Epithelial cell of proximal tubule (primary cell): ENCODE data around the gene SGCD. TPM values are rescaled to one million over a fixed set of nuclear protein-coding genes. Genes with fewer than 3 reads are reported as not detected.
A peak's percentile ranks its signal among the peaks of the same experiment; 100 is the strongest.

ENCODE experiments used
- DNase-seq: peaks from one replicate; pipeline ENCODE4 v3.0.0-alpha.2; 2011; ENCODE audit warnings: low read depth
- H3K4me3 ChIP-seq: 2 replicates; pipeline ENCODE4 v1.5.1; 2011; ENCODE audit warnings: low read depth, mild to moderate bottlenecking, low read length
- total RNA-seq: library from RNA; depleted of rRNA; stranded (reverse); fragments of >200 nt; gene quantifications from 2 replicates; pipeline ENCODE4 v1.2.3, GENCODE V29; 2015
- TF ChIP-seq, protein P1 (sequence below): conservative IDR thresholded peaks from 2 replicates; pipeline ENCODE4 v1.5.1; 2012; ENCODE audit warnings: low read depth, mild to moderate bottlenecking, low read length

SGCD gene
- total RNA-seq, 1 donor from 2014 or later = 0.06 TPM

DNA sequence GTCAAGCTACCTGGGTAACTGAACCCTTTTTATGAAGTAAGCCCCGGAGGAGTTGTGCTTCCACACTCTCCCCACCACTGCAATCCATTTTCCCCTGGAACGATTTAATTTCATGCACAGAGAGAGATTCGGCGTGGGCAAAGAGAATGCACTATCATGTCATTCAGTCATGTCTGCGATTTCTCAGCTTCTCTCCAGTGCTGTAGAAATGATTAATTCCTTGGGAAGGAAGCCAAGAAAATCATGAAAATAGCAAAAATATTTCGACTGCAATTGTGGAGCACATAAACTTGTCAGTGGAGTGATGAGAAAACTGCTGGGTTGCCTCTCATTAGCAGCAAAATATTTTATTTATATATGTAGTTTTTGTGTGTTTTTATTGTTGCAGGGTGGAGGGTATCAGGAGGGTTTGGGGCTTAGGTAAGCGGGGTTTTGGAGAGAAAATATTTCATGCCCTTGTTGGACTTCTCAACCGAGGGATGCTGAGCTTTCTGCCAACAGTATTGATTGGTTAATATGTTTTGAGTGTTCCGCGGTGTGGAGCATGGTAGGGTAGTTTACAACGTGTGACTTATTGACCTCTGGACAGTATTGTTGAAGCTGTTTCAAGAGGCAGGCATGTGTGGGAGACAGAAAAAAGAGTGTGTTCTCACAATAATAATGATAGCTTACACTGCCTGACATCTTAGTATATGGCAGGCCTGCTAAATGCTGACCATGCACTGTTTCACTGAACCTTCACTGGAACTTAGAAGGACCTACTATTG, 69.3 kb downstream of the SGCD start:
- H3K4me3 ChIP-seq = no peak overlapping the region
- TF ChIP-seq, protein P1, sequence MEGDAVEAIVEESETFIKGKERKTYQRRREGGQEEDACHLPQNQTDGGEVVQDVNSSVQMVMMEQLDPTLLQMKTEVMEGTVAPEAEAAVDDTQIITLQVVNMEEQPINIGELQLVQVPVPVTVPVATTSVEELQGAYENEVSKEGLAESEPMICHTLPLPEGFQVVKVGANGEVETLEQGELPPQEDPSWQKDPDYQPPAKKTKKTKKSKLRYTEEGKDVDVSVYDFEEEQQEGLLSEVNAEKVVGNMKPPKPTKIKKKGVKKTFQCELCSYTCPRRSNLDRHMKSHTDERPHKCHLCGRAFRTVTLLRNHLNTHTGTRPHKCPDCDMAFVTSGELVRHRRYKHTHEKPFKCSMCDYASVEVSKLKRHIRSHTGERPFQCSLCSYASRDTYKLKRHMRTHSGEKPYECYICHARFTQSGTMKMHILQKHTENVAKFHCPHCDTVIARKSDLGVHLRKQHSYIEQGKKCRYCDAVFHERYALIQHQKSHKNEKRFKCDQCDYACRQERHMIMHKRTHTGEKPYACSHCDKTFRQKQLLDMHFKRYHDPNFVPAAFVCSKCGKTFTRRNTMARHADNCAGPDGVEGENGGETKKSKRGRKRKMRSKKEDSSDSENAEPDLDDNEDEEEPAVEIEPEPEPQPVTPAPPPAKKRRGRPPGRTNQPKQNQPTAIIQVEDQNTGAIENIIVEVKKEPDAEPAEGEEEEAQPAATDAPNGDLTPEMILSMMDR = no peak
- DNase-seq = no peak

DNA sequence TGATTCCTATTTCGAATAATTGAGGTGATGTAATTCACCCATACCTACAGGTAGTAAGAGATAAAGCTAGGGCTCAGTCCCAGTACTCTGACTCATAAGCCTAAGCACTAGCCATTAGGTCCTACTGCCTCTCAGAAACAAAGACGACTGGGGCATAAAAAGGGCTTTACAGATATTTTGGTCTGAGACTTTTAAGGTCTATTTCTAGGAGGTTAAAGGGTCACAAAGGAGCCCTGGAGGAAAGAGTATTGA, 69.8 kb downstream of the SGCD start:
- DNase-seq = no peak
- no peak overlapping the region for H3K4me3 ChIP-seq
- TF ChIP-seq, protein P1 = no peak

DNA sequence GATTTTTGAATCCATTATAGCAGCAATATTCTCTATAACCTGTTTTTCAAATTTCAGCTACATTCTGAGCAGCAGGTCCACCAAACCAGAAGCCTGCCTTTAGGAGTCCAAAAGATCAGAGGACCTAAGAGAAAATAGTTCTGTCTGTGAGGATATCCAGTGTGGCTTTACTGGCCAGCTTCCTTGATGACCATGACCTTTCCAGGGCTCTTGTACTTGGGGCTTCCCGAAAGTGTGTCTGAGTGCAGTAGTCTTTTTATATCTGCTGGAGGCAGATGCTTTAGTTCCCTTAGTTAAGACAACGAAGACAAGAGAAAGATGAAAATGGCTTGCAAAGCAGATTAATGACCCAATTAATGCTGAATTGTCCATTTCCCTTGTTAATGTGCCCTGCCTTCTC, 72.4 kb downstream of the SGCD start:
- TF ChIP-seq, protein P1 = no peak
- H3K4me3 ChIP-seq = no peak overlapping the region
- no peak for DNase-seq

DNA sequence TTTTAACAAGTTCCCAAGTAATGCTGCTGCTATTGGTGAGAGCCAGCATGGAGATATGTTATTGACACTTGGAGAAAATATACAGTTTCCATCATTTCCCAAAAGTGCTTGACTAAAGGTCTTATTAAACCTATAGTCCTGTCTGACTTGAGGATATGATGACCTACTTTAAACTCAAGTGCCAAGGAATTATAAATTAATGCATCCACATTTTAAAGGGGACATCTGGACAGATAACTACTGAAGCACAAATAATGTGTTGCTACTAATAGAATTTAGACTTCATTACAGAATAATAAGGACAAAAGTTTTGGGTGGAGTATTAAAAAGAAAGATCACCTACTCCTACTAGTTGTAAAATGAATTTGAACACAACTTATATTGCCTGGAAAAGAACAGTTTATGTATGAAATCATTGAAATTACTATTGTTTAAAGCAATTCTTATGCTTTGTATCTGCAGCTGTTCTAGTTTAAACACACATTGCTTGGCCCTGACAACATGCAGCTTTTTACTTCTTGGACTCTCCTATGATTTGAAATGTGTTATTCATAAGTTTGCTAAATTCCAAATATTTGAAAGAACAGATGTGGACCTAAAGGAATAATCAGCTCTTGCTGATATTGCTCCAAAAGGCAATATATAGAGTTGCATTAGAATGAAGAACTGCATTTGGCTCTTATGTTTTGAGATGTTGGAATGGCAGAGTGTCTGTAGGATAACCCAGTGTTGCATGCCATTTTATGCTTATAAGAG, 73.4 kb downstream of the SGCD start:
- TF ChIP-seq, protein P1 = no peak
- no peak overlapping the region for H3K4me3 ChIP-seq
- no peak for DNase-seq

DNA sequence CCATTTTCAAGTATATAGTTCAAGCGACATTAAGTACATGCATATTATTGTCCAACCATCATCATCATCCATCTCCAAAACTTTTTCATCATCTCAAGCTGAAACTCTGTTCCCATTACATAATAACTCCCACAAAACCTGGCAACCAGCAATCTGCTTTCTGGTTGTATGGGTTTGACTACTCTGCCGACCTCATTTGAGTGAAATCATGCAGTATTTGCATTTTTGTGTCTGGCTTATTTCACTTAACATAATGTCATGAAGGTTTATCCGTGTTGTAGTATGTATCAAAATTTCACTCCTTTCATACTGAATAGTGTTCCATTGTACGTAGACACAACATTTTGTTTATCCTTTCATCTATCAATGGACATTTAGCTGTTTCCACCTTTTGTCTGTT, 74.8 kb downstream of the SGCD start:
- TF ChIP-seq, protein P1 = no peak
- H3K4me3 ChIP-seq = no peak overlapping the region
- DNase-seq = no peak

DNA sequence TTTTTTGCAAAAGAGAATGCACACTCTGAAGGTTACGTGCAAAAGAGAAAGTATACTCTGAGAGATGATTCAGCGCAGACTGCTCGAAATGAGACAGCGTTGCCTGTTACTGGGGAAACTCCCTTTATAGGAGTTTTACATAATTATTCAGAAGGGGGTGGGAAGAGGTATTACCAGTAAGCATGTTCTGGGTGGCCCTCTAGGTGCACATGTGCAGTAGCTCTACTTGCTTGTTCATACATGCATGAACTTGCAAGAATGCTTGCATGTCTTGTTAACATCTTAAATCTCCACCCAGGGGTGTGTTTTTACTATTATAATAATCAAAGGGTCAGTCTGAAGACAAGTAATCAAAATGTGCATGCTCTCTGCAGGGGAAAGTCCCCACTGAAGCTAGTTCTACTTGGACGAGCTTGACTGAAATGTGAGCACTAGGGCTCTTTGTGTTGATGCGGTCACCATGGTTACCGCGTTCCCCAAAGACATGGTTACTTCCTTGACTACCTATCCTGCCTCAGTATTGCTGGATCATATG, 75.5 kb downstream of the SGCD start:
- no peak overlapping the region for H3K4me3 ChIP-seq
- DNase-seq = peak; percentile 64
- TF ChIP-seq, protein P1 = no peak
